GM18505 (cell line): Measurements from ENCODE around the gene GMPPA.

Experiments
- ATAC-seq: cut with Tn5 transposase; IDR thresholded peaks from one replicate; pipeline ENCODE4 v1.9.1; 2021; ENCODE audit not compliant: unreplicated experiment
- POLR2A ChIP-seq: IDR thresholded peaks from 4 replicates; pipeline ENCODE4 v1.6.1; 2011; ENCODE audit warnings: borderline replicate concordance; ENCODE audit not compliant: insufficient read depth, insufficient read length; ENCODE audit errors: extremely low read depth

GMPPA gene

DNA sequence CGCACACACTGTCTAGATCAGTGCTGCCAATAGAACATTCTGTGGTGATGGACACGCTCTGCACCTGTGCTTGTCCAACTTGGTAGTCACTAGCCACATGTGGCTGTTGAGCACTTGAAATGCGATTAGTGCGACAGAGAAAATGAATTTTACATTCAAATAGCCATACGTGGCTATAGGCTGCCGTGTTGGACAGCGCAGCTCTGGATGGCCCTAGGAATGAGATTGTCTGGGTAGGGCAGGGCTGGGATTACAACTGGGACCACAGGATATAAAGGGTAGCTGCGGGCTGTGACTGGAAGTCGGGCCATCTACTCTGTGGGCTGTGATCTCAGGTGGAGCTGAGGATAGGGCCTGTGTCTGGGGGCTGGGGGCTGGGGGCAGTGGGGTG is 20.8 kb downstream of the GMPPA start:
- no peak for TF ChIP-seq POLR2A

DNA sequence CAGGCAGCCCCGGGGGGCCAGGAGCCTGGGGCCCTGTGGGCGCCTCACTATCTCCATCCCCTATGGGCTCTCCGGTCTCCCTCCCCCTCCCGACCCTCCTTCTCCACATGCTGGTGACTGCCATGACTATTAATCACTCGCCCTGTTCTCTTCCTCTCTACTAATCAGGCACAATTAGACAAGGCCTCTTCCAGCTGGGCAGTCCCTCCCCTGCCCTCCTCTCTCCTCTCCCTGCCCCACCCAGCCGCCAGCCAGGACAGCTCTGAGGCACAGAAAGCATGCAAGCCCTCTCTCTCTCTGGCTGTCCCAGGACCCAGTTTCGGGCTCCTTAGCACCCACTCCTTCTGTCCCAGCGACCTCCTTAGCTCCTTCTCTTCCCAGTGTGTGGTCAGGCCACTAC is 21.4 kb downstream of the GMPPA start:
- no peak for ATAC-seq
- TF ChIP-seq POLR2A = no peak

More for the DNA sequence above, 20.8 kb downstream of the GMPPA start:
- ATAC-seq = no peak

DNA sequence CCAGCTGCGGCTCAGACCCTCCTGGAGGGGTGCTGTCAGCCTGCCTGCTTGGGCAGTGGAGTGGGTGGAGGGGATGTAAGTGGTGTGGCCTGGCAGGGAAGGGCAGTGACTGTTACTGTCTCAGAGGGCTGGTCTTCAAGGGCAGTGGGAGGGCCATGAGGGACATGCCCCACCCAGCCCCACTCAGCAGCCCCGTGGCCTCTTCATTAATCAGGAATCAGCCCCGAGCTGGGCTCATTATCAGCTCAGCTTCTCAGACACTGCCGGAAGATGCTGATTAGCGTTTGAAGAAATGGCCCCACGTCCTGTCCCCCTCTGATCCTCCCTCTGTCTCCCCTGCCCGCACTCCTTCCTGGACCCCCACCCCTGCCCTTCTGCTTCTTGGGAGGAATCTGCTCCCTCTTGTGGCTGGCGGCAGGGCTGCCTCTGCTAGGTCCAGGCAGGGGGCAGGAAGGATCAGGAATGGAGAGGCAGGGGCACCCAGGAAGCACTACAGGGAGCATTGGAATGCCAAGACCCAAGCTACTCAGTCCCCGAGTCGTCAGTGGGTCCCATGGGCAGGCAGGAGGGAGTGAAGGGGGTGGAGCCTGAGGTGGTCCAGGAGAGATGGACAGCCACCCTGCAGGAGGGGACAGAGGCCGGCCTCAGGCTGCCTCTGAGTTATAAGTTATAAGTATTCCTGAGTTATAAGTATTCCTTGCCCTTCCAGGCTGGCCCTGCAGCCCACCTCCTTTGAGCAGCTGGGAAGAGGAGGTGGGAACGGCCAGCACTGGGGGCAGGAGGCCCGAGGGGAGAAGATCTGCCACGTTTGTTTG is 22.6 kb downstream of the GMPPA start:
- no peak for ATAC-seq

DNA sequence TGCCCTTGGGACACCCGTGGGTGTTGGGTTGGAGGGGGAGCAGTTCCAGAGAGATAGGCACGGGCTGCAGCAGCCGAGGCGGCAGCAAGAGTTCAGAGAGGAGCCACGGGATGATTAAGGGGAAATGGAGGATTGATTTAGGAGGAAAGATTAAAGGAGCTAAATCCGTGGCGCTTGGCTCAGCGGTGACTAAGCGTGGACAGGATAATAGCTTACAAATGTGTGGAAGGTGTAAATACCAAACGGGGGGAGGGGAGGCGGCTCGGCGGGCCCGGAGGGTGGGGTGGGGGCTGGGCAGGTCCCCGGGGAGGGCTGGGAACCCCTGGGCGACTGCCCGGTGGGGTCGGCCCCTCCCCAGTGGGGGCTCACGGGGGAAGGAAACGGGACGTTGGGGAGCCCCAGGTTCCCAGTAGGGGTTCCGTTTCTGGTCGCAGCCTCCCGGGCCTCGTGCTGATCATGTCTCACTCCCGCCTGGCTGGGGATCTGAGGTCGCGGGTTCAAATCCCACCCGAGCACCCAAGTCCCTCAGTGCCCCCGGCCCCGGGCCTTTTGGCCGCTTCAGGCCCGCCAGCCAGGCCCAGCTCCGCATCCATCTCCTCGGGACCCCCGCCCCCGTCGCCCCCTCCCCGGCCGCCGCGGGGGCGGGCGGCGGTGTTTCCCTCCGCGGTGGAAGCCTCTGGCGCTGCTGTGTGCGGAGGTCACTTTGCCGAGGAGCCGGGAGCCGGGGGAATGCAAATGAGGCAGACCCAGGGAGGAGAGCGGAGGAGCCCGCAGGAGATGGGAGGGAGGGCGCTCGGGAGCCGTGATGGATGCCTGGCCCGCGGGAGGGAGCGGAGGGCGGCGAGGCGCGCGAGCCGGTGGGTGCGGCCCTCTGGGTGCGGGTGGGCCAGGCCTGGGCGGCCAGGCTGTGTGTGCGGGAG is 23.7 kb downstream of the GMPPA start:
- ATAC-seq = no peak
- TF ChIP-seq POLR2A = no peak

More for the DNA sequence above, 22.6 kb downstream of the GMPPA start:
- no peak for TF ChIP-seq POLR2A

DNA sequence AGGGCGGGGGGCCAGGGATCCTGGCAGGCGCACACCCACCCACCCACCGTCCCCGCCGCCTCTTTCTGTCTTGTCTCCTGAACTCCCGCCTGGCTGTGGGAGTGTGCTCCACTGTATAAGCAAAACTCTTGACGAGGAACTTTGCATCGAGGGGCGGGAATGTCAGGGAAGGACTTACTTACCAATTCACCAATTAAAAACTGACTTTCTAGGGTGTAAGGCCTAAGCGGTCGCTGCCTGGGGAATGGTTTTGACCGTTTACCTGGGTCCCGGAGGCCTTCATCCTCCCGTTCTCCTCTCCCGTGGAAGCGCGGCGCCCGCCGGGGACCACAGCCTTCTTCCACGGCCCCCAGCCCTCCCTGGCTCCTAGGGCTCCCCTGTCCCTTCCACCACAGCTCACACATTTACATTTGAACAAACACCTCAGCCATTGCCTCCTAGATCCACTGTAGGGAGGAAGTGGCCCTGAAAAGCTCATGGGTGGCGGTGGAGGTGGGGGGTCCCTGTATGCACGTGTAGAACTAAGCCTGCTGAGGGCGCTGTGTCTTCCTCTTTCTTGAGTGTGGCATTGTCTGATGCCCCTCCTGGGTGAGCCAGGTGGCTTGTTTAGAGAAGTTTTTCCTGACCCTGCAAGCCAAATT is 24.5 kb downstream of the GMPPA start:
- ATAC-seq = no peak
- TF ChIP-seq POLR2A = no peak

DNA sequence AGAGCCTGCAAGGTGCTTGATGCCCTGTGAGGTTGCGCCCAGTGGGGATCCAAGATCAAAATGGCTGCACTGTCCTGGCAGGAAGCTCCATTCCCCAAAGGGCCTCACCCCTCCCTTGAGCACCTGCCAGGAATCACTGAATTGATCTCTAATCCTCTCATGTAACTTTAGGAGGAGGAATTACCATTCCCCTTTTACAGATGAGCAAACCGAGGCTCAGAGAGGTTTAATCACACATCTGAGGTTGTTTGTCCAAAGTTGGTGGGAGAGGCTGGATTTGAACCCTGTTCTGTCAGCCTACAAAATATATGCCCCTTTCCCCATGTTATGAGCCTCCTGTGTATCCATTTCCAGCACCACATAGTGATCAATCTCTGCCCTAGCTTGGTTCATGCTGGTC is 26.1 kb downstream of the GMPPA start:
- no peak for ATAC-seq

DNA sequence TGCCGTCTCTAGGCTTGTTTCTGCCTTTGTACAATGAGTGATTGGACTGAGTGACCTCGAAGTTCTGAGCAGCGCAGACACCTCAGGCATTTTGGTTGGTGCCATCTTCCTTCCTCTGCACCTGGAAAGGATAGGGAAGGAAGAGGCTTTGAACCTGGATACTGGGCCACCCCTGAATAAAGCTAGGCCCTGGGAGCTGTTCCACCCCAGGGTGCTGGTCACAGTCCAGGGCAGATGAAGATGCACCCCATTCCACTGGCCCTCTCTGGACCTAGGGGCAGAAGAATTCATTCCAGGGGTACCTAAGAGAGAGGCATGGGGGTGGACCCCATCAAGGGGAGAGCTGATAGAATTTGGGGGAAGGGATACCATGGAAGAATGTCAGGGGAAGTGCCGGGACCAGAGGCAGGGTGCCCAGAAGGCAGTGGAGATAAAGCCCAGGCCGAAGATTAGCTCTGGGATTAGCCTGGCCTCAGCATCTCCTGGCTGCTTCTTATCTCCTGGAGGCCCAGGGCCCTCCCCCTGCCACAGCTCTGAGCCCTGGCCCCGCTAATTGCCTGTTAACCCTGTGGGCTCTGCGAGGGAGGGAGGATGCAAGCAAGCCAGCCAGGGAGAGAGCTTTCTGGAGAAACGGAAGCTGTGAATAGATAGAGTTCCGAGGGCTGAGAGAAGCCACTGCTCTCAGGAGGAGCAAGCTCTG is 27.0 kb downstream of the GMPPA start:
- no peak for ATAC-seq
- TF ChIP-seq POLR2A = no peak

More for the DNA sequence above, 26.1 kb downstream of the GMPPA start:
- no peak for TF ChIP-seq POLR2A

DNA sequence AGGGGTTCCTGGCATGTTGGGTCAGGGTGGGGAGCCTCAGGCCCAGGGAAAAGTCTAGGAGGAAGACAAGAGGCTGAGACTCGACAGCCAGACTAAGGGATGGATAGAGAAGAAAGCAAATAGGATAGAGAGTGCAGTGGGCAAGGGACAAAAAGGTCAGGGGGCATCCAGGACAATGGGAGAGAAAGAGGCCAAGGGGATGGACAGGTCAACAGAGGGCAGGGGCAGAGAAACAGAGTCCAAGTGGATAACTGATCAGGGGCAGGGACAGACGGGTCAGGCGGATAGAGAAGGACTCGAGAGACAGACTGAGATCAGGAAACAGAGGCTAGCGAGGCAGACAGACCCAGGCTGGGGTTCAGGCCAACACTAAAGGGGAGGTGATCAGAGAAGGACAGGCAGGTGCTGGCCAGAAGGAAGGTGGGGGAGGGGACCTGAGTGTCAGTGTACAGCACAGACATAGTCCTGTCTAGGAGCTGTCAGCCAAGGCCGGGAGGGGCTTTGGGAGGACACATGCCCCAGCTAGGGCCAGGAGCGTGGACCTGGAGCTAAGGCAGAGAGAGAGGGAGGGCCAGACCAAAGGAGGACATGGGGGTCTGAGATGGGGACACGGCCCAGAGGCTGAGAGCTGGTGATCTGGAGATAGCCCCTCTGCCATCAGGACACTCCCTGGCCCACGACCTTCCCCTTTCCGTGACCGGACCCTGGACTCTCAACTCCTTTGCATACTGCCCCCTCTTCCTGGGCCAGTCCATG is 27.8 kb downstream of the GMPPA start:
- ATAC-seq = no peak
- TF ChIP-seq POLR2A = no peak

DNA sequence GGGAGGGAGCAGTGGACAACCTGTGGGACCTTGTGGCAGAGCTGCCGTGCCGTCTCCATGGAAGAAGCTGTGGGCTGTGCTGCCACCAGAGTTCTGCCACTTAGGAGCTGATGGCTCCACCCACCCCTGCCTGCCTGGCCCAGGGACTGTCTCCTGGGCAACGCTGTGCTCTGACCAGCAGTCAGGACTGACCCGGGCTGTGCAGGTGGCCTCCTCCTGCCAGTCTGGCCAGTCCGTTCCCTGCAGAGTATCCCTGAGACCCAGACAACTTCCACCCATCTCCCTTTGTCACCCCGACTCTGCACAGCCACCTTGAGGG is 28.3 kb downstream of the GMPPA start:
- ATAC-seq = no peak
- TF ChIP-seq POLR2A = no peak

DNA sequence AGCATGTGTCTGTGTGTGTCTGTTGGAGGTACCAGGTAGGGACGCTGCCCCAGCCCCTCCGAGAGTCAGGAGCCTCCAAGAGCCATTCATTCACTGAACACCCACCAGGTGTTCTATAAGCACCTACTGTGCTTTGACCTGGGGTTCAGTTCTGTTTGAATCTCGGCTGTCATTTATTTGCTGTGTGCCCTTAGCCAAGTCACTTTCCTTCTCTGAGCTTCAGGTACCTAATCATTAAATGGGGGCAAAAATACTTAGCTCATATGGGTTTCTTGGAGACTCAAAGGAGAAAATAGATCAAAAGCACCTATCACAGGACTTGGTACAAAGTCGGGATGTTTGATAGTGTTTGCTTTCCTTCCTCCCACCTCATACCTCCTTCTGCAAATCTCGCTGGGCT is 28.8 kb downstream of the GMPPA start:
- TF ChIP-seq POLR2A = no peak
- no peak for ATAC-seq

DNA sequence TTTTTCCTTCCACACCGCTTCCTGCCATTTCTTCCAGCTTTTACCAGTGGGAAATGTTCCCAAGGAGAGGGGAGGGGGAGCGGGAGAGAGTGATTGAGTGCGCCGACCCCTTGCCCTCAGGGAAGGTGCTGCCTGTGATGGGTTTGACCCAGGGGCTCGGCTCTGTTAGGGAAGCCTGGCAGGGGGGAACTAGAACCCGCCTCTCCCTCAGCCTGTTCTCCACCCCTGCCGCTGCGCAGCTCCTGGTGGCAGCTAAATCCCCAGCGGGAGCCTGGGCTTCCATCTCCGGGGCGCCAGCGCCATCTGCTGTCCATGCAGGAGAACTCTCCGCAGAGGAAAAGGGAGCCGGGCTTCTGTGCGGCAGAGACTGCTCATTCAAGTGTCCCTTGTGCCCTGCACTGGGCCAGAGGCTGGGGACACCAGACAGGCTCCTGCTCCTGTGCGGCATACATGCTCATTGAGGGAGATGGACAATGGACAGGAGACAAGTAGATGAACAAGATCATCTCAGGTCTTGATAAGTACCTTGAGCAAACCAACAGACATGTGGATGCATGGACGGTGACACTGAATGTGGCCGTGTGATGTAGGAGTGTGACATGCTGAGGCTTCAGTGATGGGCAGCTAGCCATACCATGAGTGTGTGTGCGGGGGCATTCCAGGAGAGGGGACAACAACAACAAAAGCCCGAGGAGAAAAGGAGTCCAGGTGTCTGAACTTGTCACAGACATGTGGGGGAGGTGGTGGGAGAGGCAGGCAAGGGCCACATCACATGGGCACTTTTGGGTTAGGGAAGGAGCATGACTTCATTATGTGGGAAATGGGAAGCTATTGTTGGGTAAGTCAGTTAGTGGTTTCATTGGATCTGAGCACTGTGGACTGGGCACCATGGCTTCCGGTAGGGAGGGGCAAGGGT is 31.6 kb downstream of the GMPPA start:
- no peak for ATAC-seq
- TF ChIP-seq POLR2A = no peak
